Ovary (tissue), 9 donors: ENCODE results near the gene FOXP1. TPM values are rescaled to one million over a fixed set of nuclear protein-coding genes. Genes with fewer than 3 reads are reported as not detected.
A peak's percentile ranks its signal among the peaks of the same experiment; 100 is the strongest.

ENCODE experiments used
- DNase-seq, 5 donors: peaks; one replicate each; pipeline ENCODE4 v3.0.0-alpha.2; 2019 to 2020
- H3K27ac ChIP-seq, 2 donors: fragments of 200-600 bp; one replicate each; pipeline versions ENCODE4 v1.5.1 to v1.8.0; 2019 to 2022
- H3K27me3 ChIP-seq: fragments of 200-600 bp; one replicate; pipeline ENCODE4 v1.8.0; 2022
- H3K36me3 ChIP-seq: fragments of 200-600 bp; sonication (generic); one replicate; pipeline ENCODE4 v1.5.1; 2019
- H3K4me1 ChIP-seq: one replicate; pipeline ENCODE4 v1.8.1; 2013; ENCODE audit warnings: mild to moderate bottlenecking, moderate library complexity; ENCODE audit not compliant: insufficient read depth
- H3K4me3 ChIP-seq: fragments of 200-600 bp; sonication (generic); one replicate; pipeline ENCODE4 v1.5.1; 2017
- H3K9me3 ChIP-seq, 2 donors: fragments of 200-600 bp in 1 of 2; sonication (generic) in 1 of 2; one replicate each; pipeline versions ENCODE4 v1.5.1 to v1.8.1; 2013 to 2019; ENCODE audit warnings: mild to moderate bottlenecking in 1 of 2, moderate library complexity in 1 of 2
- EP300 ChIP-seq: sonication (generic); formaldehyde crosslinking; IDR thresholded peaks from one replicate; pipeline ENCODE4 v1.6.1; 2017; ENCODE audit warnings: antibody characterized with exemption
- POLR2A ChIP-seq: fragments of 450-650 bp; IDR thresholded peaks from one replicate; pipeline ENCODE4 v1.6.1; 2017; ENCODE audit warnings: antibody characterized with exemption, mild to moderate bottlenecking, moderate library complexity
- WGBS, 3 donors: extraction: QIAGEN DNeasy Blood & Tissue Kit in 1 of 3; methylation state at CpG; one replicate each; pipeline versions ENCODE4 v1.1.5 to v1.1.7; 2013 to 2017; 5-methylcytosine and 5-hydroxymethylcytosine counted together
- intact Hi-C, 4 donors: fragments of 100-400 bp; cut with DNase I; formaldehyde crosslinking; loops; one replicate each; pipeline versions ENCODE4 v1.11.0 to v1.15.1; 2022 to 2023
- polyA plus RNA-seq, 2 donors: library from polyadenylated mRNA; stranded (reverse); fragments of 200-250 nt in 1 of 2; fragments of 350-450 nt in 1 of 2; fragmentation: Illumina TruSeq in 1 of 2; extraction: RNeasy Lipid Tissue Mini Kit (QIAGEN cat#74804) in 1 of 2; gene quantifications; one replicate each; pipeline ENCODE4 v1.2.3, GENCODE V29; 2013 to 2014
- total RNA-seq, 7 donors: library from RNA; depleted of rRNA in 2 of 7; stranded (reverse); fragments of >200 nt in 2 of 7; fragmentation: NEBNext Ultra II Directional in 3 of 7; extraction: Animal tissue kit (Norgen Biotek cat#: 25700) in 3 of 7; gene quantifications; one replicate each; pipeline versions ENCODE4 v1.1.0 to v1.2.4, GENCODE V29; 2016 to 2023
- TF ChIP-seq, protein P1 (sequence below), 3 donors: fragments of 450-650 bp in 2 of 3; fragments of 200-600 bp in 1 of 3; IDR thresholded peaks; one replicate each; pipeline versions ENCODE4 v1.5.1 to v1.8.0; 2016 to 2022; ENCODE audit warnings: antibody characterized with exemption in 3 of 3, mild to moderate bottlenecking in 1 of 3
- donor health status: DM: no; HTN: no; CAD: no; lungs with moderate emphysema.
- donor health status: DM: no; HTN: no; CAD: no.
- donor health status: Bipolar disorder and iron deficiency.
- donor health status: DM: yes; HTN: yes; CAD: no.
- donor health status: DM: no; HTN: no; CAD: no.
- donor health status: DM: yes; HTN: yes; CAD: no.

The FOXP1 gene
- total and polyA plus RNA-seq, 9 donors = 31.7 to 126 (median 114) TPM

DNA sequence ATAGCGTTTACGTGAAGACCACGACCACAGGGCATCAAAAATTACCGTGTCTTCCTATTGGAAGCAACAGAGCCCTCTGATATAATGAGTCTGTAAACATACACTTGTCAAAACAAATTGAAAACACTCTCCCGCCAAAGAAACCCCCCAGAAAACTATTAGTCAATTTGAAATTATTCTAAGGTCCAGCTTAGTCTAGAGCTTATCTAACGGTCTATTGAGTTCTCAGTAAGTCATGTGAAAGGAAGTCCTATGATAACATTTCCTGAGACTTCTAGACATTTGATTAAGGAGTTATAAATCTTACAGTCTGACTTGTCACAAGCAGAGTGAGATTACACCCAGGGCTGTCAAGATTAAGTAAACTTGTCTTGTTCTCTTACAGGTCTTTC, 356.3 kb downstream of the FOXP1 start:
- intact Hi-C loops = no loop called here
- TF ChIP-seq, protein P1, sequence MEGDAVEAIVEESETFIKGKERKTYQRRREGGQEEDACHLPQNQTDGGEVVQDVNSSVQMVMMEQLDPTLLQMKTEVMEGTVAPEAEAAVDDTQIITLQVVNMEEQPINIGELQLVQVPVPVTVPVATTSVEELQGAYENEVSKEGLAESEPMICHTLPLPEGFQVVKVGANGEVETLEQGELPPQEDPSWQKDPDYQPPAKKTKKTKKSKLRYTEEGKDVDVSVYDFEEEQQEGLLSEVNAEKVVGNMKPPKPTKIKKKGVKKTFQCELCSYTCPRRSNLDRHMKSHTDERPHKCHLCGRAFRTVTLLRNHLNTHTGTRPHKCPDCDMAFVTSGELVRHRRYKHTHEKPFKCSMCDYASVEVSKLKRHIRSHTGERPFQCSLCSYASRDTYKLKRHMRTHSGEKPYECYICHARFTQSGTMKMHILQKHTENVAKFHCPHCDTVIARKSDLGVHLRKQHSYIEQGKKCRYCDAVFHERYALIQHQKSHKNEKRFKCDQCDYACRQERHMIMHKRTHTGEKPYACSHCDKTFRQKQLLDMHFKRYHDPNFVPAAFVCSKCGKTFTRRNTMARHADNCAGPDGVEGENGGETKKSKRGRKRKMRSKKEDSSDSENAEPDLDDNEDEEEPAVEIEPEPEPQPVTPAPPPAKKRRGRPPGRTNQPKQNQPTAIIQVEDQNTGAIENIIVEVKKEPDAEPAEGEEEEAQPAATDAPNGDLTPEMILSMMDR (IDR thresholded peaks at IDR 0.05) = no peak
- 83 to 89% (median 86%) methylated on average over 6 of the region's 6 CpGs for WGBS, 3 donors
- H3K9me3 ChIP-seq = no peaks in the 10 kb centered on the region
- peak overlapping the region in 1 of 2 donors; percentile 16 for H3K27ac ChIP-seq
- DNase-seq = no peak
- no peaks in the 10 kb centered on the region for H3K27me3 ChIP-seq
- H3K4me1 ChIP-seq = peaks cover 12% of the 10 kb centered on the region
- no peak overlapping the region for H3K4me3 ChIP-seq
- no peaks in the 10 kb centered on the region for H3K36me3 ChIP-seq

DNA sequence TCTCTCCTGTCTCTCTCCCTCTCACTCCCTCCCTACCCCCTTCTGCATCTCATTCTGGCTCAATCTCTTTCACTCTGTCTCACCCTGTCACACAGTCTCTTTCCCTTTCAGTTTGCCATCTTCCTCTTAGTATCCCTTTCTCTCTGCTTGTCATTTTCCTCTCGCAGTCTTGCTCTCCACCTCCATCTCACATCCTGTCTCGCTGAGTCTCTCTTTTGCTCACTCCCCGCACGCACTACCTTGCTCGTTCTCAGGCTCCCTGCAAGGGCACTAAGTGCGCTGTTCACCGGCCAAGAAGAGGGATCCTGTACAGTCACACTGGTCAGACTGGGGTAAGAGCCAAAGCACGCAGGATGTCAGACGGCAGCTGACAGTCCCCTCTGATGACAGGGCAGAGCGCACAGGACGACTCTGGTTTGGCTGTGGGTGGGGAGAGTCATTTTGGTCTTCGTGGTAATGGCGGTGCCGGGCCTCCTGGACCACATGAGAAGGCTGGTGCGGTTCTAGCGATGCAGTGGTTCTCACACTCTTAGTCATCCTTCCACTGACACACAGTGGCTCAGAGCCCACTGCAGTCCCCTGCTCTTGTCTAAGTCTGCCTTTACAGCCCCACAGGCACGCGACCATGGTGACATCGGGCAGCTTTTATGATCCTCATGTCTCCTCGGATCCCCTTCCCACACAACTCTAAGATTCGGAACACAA, 356.8 kb downstream of the FOXP1 start:
- H3K9me3 ChIP-seq = no peaks in the 10 kb centered on the region
- H3K27me3 ChIP-seq = no peaks in the 10 kb centered on the region
- no peak for TF ChIP-seq POLR2A
- no peak for TF ChIP-seq EP300
- TF ChIP-seq, protein P1 (IDR thresholded peaks at IDR 0.05) = no peak
- intact Hi-C loops = no loop called here
- peak overlapping the region in 1 of 2 donors; percentile 17 for H3K27ac ChIP-seq
- DNase-seq = peak in 2 of 5 donors; percentile 28 to 30
- H3K4me1 ChIP-seq = peaks cover 12% of the 10 kb centered on the region
- 80 to 91% (median 81%) methylated on average over 21 of the region's 21 CpGs for WGBS, 3 donors
- H3K4me3 ChIP-seq = no peak overlapping the region
- H3K36me3 ChIP-seq = no peaks in the 10 kb centered on the region

DNA sequence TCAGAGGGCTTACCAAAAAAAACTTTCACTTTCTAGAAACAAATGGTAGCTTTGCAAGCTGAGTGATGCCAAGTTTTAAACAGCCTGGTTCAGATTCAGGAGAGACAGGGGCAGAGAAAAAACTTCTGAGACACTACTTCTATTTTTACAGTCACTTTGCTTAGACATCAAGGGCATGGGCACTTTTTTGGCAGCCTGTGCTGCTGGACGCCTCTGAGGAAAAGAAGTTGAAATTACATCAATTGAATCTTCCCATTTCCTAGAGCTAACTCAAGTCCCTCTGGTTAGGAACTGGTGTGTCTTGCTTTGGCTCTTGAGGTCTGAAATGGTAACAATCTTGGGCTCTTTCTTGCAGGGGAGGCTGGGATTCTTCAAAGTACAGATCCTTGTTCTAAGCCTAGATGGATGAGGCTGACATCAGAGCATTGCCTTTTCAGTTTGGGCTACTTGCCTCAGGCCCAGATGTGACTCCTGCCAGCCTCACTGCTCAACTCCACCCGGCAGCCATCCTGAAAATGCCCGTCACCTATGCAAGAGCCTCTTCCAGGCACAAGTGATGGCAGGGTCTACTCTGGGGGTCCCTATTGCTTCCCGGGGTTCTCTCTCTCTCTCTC, 357.5 kb downstream of the FOXP1 start:
- Histone ChIP-seq H3K4me1 (peaks cover 12% of the 10 kb centered on the region), H3K27ac (peak overlapping the region; percentile 28 to 52), H3K9me3 (no peaks in the 10 kb centered on the region), H3K4me3 (no peak overlapping the region), H3K36me3 (no peaks in the 10 kb centered on the region), H3K27me3 (no peaks in the 10 kb centered on the region)
- no peak for TF ChIP-seq POLR2A
- no peak for TF ChIP-seq EP300
- TF ChIP-seq, protein P1 (IDR thresholded peaks at IDR 0.05) = no peak
- DNase-seq = no peak
- intact Hi-C loops = no loop called here
- 52 to 67% (median 59%) methylated on average over 4 of the region's 4 CpGs for WGBS, 3 donors

DNA sequence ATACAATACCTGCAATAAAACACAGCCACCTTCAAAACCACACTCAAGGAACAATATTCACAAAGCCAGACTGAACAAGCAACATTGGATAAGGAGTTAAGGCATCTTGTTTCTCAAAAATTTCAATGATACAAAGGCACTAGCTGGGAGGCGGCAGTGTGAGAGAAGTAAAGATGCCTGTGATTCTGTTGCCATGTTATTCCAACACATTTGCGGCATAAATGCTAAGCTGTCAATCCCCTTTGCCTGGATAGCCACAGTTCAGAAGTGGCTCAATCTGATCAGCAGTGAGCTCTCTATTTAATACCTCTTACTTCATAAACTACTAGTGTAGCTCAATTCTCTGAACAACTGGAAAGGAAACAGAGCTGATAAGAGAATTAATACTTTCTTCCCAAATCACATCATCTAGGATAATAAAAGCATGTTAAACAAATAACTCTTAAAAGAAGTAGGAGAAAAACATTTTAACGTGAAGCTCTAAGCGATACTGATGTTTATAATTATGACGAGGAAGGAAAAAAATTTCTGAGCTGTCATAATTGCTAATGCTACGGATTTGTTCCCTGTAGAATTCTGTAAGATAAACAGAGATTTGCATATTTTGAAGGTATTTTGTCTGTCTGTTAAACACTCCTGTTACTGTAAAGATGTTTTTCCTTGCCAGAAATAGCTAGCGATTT, 358.4 kb downstream of the FOXP1 start:
- WGBS, 3 donors = 13 to 28% (median 14%) methylated on average over 7 of the region's 7 CpGs
- Histone ChIP-seq H3K9me3 (no peaks in the 10 kb centered on the region), H3K36me3 (no peaks in the 10 kb centered on the region), H3K27ac (peak overlapping the region in 1 of 2 donors; percentile 28), H3K27me3 (no peaks in the 10 kb centered on the region), H3K4me1 (peaks cover 11% of the 10 kb centered on the region), H3K4me3 (no peak overlapping the region)
- DNase-seq = no peak
- intact Hi-C loops = no loop called here
- TF ChIP-seq EP300 (no peak), POLR2A (no peak)
- TF ChIP-seq, protein P1 (IDR thresholded peaks at IDR 0.05) = no peak
